ENCODE results near the gene KRT6A.

Gene KRT6A

GRCh38 chr12:52522346-52523011 is 29.4 kb upstream of the KRT6A start:
- H3K4me3 ChIP-seq (ENCODE audit: low read length) = no peak overlapping the region

GRCh38 chr12:52521568-52522266 is 28.7 kb upstream of the KRT6A start:
- Histone ChIP-seq H3K4me1 (ENCODE audit: control insufficient read depth, insufficient read depth, low read length) (peaks cover 4% of the 10 kb centered on the region), H3K27ac (ENCODE audit: low read depth, low read length) (no peak overlapping the region), H3K36me3 (ENCODE audit: control insufficient read depth, insufficient read depth, low read length) (no peaks in the 10 kb centered on the region), H3K4me3 (ENCODE audit: low read length) (no peak overlapping the region), H3K9ac (ENCODE audit: low read length) (no peak overlapping the region), H3K27me3 (ENCODE audit: control insufficient read depth, insufficient read depth, low read length) (peaks cover 3% of the 10 kb centered on the region)

More at GRCh38 chr12:52522346-52523011, 29.4 kb upstream of the KRT6A start:
- Histone ChIP-seq H3K9ac (ENCODE audit: low read length) (no peak overlapping the region), H3K36me3 (ENCODE audit: control insufficient read depth, insufficient read depth, low read length) (no peaks in the 10 kb centered on the region), H3K4me1 (ENCODE audit: control insufficient read depth, insufficient read depth, low read length) (peaks cover 4% of the 10 kb centered on the region), H3K27ac (ENCODE audit: low read depth, low read length) (no peak overlapping the region), H3K27me3 (ENCODE audit: control insufficient read depth, insufficient read depth, low read length) (peaks cover 3% of the 10 kb centered on the region)

DNA sequence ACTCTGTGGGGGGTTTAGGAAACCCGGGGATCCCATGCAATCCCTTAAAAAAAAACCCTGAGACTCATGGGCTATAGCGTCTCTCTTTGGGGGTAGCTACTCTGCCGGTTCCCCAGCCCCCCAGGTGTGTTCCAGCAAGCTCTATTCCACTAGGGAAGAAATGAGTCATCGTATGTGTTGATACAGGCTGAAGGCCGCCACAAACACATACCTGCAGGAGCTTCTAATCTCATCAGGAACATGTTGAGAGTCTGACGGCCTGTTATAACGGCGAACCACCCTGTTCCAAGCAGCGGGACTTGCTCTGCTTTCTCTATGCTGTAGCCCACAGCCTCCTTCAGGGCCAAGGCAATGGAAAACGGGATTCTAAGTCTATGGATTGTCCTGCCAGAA is 28.1 kb upstream of the KRT6A start:
- Histone ChIP-seq H3K36me3 (ENCODE audit: control insufficient read depth, insufficient read depth, low read length) (no peaks in the 10 kb centered on the region), H3K27me3 (ENCODE audit: control insufficient read depth, insufficient read depth, low read length) (peaks cover 3% of the 10 kb centered on the region), H3K4me1 (ENCODE audit: control insufficient read depth, insufficient read depth, low read length) (peaks cover 6% of the 10 kb centered on the region), H3K4me3 (ENCODE audit: low read length) (no peak overlapping the region), H3K9ac (ENCODE audit: low read length) (no peak overlapping the region), H3K27ac (ENCODE audit: low read depth, low read length) (no peak overlapping the region)

- no peak within 1 kb of the TSS for H3K9ac ChIP-seq (ENCODE audit: low read length)
- H3K4me1 ChIP-seq (ENCODE audit: control insufficient read depth, insufficient read depth, low read length) = peaks cover 9% of the 10 kb centered on the region
- H3K36me3 ChIP-seq (ENCODE audit: control insufficient read depth, insufficient read depth, low read length) = no peaks in the 10 kb centered on the region
- no peak within 1 kb of the TSS for H3K4me3 ChIP-seq (ENCODE audit: low read length)
- no peak within 1 kb of the TSS for H3K27ac ChIP-seq (ENCODE audit: low read depth, low read length)
- H3K27me3 ChIP-seq (ENCODE audit: control insufficient read depth, insufficient read depth, low read length) = peaks cover 3% of the 10 kb centered on the region
Observed at GRCh38 chr12:52519826-52520662, 27.0 kb upstream of the KRT6A start, which contains the start of gene KRT5. Gene KRT5 (minus strand): TSS chr12:52520394. CDS start chr12:52520296, 98 bp downstream.

GRCh38 chr12:52519387-52519703 is 26.3 kb upstream of the KRT6A start:
- H3K27me3 ChIP-seq (ENCODE audit: control insufficient read depth, insufficient read depth, low read length) = peaks cover 3% of the 10 kb centered on the region
- H3K27ac ChIP-seq (ENCODE audit: low read depth, low read length) = no peak overlapping the region
- H3K9ac ChIP-seq (ENCODE audit: low read length) = no peak overlapping the region
- H3K4me1 ChIP-seq (ENCODE audit: control insufficient read depth, insufficient read depth, low read length) = peaks cover 9% of the 10 kb centered on the region
- no peak overlapping the region for H3K4me3 ChIP-seq (ENCODE audit: low read length)
- no peaks in the 10 kb centered on the region for H3K36me3 ChIP-seq (ENCODE audit: control insufficient read depth, insufficient read depth, low read length)

DNA sequence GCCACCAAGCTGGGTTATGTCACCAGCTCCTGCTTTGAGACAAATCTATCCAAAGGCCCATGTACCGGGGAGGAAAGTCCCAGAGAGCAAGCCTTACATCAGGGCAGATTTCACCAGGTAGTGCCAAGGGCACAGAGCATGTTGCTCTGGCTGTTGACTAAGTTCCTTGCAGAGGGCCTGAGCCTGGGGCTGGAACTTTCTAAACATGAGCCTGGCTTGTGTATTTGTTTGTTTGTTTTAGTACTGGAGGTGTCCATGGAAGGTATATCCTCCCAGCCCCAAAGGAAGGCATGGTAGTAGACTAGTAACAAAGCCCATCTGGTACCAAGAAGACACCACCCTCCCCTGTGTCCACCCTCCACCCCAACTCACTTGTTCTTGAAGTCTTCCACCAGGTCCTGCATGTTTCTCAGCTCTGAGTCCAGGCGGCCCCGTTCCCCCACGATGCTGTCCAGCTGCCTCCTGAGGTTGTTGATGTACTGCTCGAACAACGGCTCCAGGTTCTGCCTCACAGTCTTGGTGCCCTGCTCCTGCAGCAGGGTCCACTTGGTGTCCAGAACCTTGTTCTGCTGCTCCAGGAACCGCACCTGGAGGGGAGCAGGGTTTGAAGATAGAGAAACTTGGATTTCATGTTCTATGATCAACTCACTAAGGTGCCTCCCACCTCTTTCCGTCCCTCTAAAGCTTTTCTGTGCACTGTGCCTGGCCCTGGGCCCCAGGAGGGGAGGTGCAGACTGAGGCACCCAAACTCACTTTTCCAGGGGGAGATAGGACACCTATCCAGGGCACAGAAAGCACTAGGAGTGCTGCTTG is 25.7 kb upstream of the KRT6A start:
- Histone ChIP-seq H3K4me1 (ENCODE audit: control insufficient read depth, insufficient read depth, low read length) (peaks cover 9% of the 10 kb centered on the region), H3K36me3 (ENCODE audit: control insufficient read depth, insufficient read depth, low read length) (no peaks in the 10 kb centered on the region), H3K27me3 (ENCODE audit: control insufficient read depth, insufficient read depth, low read length) (no peaks in the 10 kb centered on the region), H3K9ac (ENCODE audit: low read length) (no peak overlapping the region), H3K4me3 (ENCODE audit: low read length) (no peak overlapping the region), H3K27ac (ENCODE audit: low read depth, low read length) (no peak overlapping the region)

DNA sequence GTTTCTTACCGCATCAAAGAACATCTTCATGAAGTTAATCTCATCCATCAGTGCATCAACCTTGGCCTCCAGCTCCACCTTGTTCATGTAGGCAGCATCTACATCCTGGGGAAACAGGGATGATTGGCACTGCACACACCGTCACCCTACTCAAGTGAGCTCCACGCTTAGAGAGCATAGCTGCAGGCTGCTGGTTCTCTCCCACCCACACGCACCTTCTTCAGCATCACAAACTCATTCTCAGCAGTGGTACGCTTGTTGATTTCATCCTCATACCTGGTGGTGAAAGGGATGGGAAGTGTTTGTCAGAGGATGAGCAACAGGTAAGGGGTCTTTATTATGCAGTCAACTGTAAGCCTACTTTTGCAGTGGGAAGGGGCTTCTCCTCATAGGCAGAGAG is 24.8 kb upstream of the KRT6A start:
- H3K27me3 ChIP-seq (ENCODE audit: control insufficient read depth, insufficient read depth, low read length) = no peaks in the 10 kb centered on the region
- H3K4me3 ChIP-seq (ENCODE audit: low read length) = no peak overlapping the region
- H3K4me1 ChIP-seq (ENCODE audit: control insufficient read depth, insufficient read depth, low read length) = peaks cover 9% of the 10 kb centered on the region
- no peak overlapping the region for H3K9ac ChIP-seq (ENCODE audit: low read length)
- H3K36me3 ChIP-seq (ENCODE audit: control insufficient read depth, insufficient read depth, low read length) = no peaks in the 10 kb centered on the region
- no peak overlapping the region for H3K27ac ChIP-seq (ENCODE audit: low read depth, low read length)

DNA sequence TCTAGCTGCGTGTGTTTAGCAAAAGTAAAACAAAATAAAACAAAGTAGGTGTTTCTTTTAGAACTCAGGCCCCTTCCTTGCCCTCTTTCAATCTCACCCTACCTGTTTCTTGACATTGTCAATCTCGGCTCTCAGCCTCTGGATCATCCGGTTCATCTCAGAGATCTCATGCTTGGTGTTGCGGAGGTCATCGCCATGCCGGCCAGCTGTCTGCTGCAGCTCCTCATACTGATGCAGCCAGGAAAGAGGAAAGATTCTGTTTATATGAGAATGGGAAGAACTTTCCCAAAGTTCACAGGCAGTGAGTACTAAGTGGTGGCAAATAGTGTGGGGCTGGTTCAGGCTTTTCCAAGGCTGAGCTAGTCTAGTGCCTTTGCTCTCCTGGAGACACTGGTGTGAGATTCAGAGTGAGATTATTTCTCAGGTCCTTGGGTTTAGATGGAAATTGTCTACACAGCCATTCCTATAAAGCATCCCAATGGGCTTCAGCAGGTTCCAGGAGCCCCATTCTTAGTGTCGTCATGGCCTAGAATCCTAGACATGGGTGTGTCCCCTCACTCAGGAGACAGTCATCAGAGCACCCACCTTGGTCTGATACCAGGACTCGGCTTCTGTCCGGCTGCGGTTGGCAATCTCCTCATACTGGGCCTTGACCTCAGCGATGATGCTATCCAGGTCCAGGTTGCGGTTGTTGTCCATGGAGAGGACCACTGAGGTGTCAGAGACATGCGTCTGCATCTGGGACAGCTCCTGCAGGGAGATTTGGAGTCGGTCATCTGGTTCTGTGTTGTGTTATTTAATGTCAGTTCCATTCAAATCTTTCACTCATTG is 24.2 kb upstream of the KRT6A start:
- Histone ChIP-seq H3K27me3 (ENCODE audit: control insufficient read depth, insufficient read depth, low read length) (no peaks in the 10 kb centered on the region), H3K36me3 (ENCODE audit: control insufficient read depth, insufficient read depth, low read length) (no peaks in the 10 kb centered on the region), H3K4me3 (ENCODE audit: low read length) (no peak overlapping the region), H3K4me1 (ENCODE audit: control insufficient read depth, insufficient read depth, low read length) (peaks cover 9% of the 10 kb centered on the region), H3K27ac (ENCODE audit: low read depth, low read length) (no peak overlapping the region), H3K9ac (ENCODE audit: low read length) (no peak overlapping the region)

DNA sequence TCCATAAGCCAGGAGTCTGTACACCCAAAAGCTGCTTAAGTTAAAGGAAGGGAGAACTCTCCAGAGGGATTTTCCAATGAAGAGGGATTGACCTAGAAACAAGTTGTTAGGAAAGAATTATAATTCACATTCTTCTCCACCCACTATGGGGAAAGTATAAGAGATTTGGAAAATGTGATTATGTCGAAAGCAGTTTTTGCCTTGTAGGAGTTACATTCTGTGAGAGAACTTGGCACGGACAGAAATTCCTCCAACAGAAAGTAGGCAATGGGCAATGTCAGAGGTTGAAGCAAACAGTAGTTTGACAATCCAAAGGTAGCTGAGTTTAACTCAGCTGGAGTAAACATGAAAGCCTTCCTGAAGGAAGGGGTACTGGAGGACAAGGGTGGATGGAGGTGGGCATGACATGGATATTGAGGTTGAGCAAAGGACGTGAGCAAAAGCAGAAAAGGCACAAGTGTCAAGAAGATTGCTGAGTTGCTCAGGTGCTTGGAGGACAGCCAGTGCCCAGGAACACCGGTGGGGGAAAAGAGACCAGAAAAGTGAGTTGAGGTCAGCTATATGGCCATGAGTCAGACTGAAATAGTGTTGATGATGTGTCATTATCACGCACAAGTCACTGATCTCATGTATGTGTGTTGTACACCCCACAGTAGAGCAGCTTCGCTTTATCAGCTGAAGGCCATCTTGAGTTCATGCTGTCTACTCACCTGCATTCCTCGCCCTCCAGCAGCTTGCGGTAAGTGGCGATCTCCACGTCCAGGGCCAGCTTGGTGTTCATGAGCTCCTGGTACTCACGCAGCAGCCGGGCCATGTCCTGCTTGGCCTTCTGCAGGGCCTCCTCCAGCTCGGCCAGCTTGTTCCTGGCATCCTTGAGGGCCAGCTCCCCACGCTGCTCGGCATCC is 23.1 kb upstream of the KRT6A start:
- H3K27me3 ChIP-seq (ENCODE audit: control insufficient read depth, insufficient read depth, low read length) = no peaks in the 10 kb centered on the region
- no peaks in the 10 kb centered on the region for H3K36me3 ChIP-seq (ENCODE audit: control insufficient read depth, insufficient read depth, low read length)
- peak overlapping the region; percentile 17 for H3K27ac ChIP-seq (ENCODE audit: low read depth, low read length)
- no peak overlapping the region for H3K9ac ChIP-seq (ENCODE audit: low read length)
- peaks cover 5% of the 10 kb centered on the region for H3K4me1 ChIP-seq (ENCODE audit: control insufficient read depth, insufficient read depth, low read length)
- H3K4me3 ChIP-seq (ENCODE audit: low read length) = no peak overlapping the region

DNA sequence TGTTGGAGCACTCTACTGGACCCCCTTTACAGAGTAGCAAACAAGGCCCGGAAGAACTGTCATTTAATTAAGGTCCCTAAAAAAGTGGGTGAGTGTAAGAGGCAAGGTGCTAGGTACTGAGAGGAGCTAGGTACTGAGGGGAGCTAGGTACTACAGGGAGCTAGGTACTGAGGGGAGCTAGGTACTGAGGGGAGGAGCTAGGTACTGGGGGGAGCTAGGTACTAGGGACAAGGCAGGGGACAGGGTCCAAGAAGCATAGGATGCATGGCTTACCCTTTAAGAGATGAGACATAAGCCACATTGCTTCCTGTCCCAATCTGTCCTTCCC is 22.2 kb upstream of the KRT6A start:
- H3K27ac ChIP-seq (ENCODE audit: low read depth, low read length) = no peak overlapping the region
- no peaks in the 10 kb centered on the region for H3K36me3 ChIP-seq (ENCODE audit: control insufficient read depth, insufficient read depth, low read length)
- H3K4me3 ChIP-seq (ENCODE audit: low read length) = no peak overlapping the region
- no peaks in the 10 kb centered on the region for H3K27me3 ChIP-seq (ENCODE audit: control insufficient read depth, insufficient read depth, low read length)
- H3K4me1 ChIP-seq (ENCODE audit: control insufficient read depth, insufficient read depth, low read length) = peaks cover 5% of the 10 kb centered on the region
- H3K9ac ChIP-seq (ENCODE audit: low read length) = no peak overlapping the region

All from rectal smooth muscle tissue (tissue), 1 donor.